NCI-H748 (cell line): ENCODE results near the gene IL17RC.

Source experiments
- DNase-seq: peaks from one replicate; lab custom pipeline; 2025; ENCODE audit not compliant: unreplicated experiment; lab: John Stamatoyannopoulos, UW

IL17RC gene

GRCh38 chr3:9942934-9943690 lies 26.2 kb downstream of the IL17RC start:
- DNase-seq, result no peak

GRCh38 chr3:9944271-9944670 lies 27.4 kb downstream of the IL17RC start:
- no peak for DNase-seq

- DNase-seq, result no peak
These were observed 28.5 kb downstream of the IL17RC start for GRCh38 chr3:9945358-9945757.

- DNase-seq, result peak; percentile 90
These were observed 29.5 kb downstream of the IL17RC start for GRCh38 chr3:9946112-9947024.

- peak; percentile 79 for DNase-seq
These were observed 30.4 kb downstream of the IL17RC start for GRCh38 chr3:9947025-9947995.

- no peak for DNase-seq
These were observed 31.7 kb downstream of the IL17RC start for GRCh38 chr3:9948586-9948985.

- no peak for DNase-seq
These were observed 32.2 kb downstream of the IL17RC start for GRCh38 chr3:9949115-9949514.

GRCh38 chr3:9949626-9950025 lies 32.7 kb downstream of the IL17RC start:
- no peak for DNase-seq

GRCh38 chr3:9951126-9951525 lies 34.2 kb downstream of the IL17RC start:
- DNase-seq, result no peak

- no peak for DNase-seq
These were observed 34.7 kb downstream of the IL17RC start for GRCh38 chr3:9951598-9951961.

GRCh38 chr3:9951962-9952805 lies 35.3 kb downstream of the IL17RC start, which contains the start of gene PRRT3:
PRRT3 (minus strand) TSS chr3:9952408; CDS start chr3:9950115, 2,293 bp downstream.
- DNase-seq, result peak; percentile 67

- peak; percentile 74 for DNase-seq
These were observed 38.2 kb downstream of the IL17RC start for GRCh38 chr3:9955067-9955502.

GRCh38 chr3:9955611-9956352 lies 38.9 kb downstream of the IL17RC start:
- DNase-seq, result no peak

- no peak for DNase-seq
These were observed 40.3 kb downstream of the IL17RC start for GRCh38 chr3:9957214-9957613.

GRCh38 chr3:9965200-9965875 lies 48.4 kb downstream of the IL17RC start:
- DNase-seq, result no peak

GRCh38 chr3:9966841-9967240 lies 49.9 kb downstream of the IL17RC start:
- DNase-seq, result no peak

- no peak for DNase-seq
These were observed 52.7 kb downstream of the IL17RC start for GRCh38 chr3:9969632-9970019.

GRCh38 chr3:9970020-9970652 lies 53.2 kb downstream of the IL17RC start:
- no peak for DNase-seq
